ENCODE results near the gene FAM222B.
"Not testable (repeated sequence)": the region's sequence is repeated elsewhere in the genome, so short reads cannot be mapped to it uniquely, and the experiment has no call there.

Gene FAM222B

DNA sequence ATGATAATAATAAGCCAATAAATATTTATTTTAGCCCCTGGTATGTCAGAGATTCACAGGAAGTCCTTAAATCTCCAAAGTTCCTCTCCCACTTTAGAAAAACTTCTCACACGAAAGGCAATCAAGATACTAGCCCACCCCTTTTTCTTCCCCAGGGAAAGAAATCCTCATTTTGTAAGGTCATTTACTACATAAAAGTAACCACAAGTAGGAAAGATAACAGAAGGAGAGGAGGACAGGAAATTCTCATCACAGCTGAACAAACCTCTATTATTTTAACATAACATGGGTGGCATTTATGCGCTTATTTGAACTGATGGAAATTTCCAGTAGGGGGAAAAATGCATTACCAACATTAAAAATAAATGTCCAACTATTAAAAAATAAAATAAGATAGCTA, 3.4 kb downstream of the FAM222B start:
- no peak for DNase-seq

DNA sequence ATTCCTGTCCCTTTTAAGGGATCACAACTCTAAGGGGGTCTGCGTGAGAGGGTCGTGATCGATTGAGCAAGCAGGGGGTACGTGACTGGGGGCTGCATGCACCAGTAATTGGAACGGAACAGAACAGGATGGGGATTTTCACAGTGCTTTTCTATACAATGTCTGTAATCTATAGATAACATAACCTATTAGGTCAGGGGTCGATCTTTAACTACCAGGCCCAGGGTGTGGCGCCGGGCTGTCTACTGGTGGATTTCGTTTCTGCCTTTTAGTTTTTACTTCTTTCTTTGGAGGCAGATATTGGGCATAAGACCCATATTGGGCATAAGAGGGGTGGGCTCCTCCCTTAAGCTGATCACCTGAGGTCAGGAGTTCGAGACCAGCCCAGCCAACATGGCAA, 6.0 kb downstream of the FAM222B start:
- DNase-seq, result not testable (repeated sequence)

GRCh38 chr17:28834420-28834819, 8.2 kb downstream of the FAM222B start:
- DNase-seq, result no peak

DNA sequence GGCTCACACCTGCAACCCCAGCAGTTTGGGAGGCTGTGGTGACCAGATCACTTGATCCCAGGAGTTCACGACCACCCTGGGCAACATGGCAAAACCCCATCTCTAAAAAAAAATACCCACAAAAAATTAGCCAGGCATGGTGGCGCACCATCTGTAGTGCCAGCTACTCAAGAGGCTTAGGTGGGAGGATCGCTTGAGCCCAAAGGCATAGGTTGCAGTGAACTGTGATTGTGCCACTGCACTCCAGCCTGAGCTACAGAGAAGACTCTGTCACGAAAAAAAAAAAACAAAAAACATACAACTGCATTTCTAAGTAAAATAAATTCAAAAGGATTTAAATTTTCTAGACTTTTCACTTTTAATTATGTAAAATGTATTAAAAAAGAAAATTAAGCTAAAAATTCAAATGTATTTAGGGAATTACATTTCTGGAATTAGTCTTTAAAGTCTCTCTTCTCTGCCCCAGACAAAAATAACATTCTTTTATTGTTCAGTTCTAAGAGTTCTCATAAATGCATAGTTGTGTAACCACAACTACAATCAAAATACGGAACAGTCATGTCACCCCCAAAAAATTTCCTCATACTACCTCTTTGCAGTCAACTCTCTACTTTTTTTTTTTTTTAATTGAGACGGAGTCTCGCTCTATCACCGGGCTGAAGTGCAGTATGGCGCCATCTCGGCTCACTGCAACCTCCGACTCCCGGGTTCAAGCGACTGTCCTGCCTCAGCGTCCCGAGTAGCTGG, 14.1 kb downstream of the FAM222B start:
- no peak for DNase-seq

GRCh38 chr17:28827672-28828071, 14.9 kb downstream of the FAM222B start:
- no peak for DNase-seq

DNA sequence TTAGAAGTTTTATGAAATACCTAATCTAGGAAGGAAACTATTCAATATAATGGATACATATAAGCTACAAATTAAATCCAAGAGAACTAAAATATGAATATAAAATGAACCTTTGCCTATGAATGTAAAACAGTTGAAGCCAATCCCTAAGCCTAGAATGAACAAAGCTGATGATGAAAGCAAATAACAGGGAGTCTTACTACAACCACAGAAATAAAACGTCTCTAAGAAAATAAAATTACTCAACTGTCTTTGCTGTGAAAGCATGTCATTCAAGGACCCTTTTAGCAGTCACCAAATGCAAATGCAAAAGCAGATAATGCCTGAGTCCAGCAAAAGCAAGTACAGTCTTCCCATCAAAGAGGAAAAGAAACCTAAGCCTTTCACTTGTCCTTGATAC, 23.0 kb downstream of the FAM222B start:
- no peak for DNase-seq

GRCh38 chr17:28818819-28819221, 23.8 kb downstream of the FAM222B start:
- DNase-seq, result no peak

- DNase-seq, result no peak
These were observed 26.1 kb downstream of the FAM222B start for GRCh38 chr17:28816540-28816939.

- no peak for DNase-seq
These were observed 29.7 kb downstream of the FAM222B start for GRCh38 chr17:28812748-28813377.

- peak; percentile 98 for DNase-seq
These were observed 30.4 kb downstream of the FAM222B start for GRCh38 chr17:28812091-28812747.

- DNase-seq, result no peak
These were observed 30.9 kb downstream of the FAM222B start for GRCh38 chr17:28811651-28812090.

GRCh38 chr17:28810437-28810836, 32.2 kb downstream of the FAM222B start:
- DNase-seq, result no peak

DNA sequence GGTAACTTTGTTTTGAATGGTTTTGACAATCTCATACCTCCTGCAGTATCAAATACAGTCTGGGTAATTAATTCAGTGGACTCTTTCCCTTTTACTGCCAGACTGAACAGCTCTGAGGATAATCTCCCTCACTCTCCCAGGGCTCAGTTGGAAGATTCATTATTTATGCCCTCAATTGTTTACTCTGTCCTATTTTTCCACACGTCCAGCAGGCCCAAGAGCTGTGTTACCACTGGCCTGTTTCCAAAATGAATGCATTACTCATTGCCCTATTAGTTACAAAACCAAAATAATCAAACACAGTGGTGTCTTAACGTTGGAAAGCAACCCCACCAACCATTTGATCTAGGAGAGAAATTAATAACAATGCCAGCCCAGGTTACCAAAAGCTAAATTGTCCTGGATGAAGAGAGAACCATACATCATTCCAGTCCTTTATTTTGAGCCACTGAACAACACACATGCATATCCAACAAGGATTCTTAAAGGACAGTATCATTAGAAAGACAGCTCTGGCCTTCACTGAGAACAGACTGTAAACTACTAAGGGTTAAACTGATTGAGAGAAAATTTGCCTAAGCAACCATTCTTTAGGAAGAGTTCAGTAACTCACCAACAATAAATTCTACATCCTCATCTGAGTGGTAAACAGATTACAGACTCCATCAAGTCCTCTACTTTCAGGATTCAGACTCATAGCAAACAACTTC, 34.5 kb downstream of the FAM222B start:
- no peak for DNase-seq

DNA sequence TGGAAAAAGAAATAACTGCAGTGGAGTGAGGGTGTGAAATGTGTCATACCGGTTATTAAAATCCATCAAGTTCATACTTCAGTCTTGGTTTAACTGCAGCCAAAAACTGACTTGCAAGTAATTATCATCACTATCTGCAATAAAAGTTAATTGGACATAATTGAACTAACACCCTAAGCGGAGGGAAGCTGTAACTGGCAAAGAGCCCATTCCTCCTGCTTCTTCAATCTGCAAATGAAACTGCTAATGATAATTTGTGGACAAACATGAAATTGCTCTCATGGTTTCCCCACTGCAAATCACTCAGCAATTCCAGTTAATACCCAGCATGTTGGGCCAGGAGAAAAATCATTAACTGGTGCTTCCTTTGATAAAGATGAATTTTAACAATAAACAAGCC, 46.5 kb downstream of the FAM222B start:
- no peak for DNase-seq

GRCh38 chr17:28794846-28795441, 47.6 kb downstream of the FAM222B start:
- DNase-seq, result not testable (repeated sequence)

DNA sequence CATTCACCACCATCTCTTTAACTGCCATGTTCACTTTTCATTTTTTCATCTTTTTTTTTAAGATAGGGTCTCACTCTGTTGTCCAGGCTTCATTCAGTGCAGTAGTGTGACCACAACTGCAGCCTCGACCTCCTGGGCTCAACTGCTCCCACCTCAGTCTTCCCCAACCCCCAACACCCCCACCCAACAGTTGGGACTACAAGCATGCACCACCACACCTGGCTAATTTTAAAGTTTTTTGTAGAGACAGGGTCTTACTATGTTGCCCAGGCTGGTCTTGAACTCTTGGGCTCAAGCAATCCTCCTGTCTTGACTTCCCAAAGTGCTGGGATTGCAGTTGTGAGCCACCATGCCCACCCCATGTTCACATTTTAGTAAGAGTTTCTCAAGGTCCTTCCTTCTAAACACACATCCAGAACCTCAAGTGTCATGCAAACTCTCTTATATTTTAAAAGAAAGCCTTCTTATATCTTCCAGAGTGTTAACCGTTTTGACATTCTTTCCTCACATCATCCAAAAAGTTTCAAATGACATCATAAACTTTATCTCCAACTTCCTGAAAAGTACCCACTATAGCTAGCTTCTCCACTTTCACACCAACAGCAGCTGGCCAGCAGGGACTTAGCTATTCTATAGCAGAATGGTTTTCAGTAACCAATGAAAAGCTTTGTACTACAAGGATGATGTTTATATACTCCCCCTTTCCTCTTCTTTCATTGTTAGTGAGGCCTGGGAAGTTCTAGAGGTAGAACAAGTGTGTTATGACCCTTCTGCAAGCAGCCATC, 49.5 kb downstream of the FAM222B start:
- DNase-seq, result no peak

DNA sequence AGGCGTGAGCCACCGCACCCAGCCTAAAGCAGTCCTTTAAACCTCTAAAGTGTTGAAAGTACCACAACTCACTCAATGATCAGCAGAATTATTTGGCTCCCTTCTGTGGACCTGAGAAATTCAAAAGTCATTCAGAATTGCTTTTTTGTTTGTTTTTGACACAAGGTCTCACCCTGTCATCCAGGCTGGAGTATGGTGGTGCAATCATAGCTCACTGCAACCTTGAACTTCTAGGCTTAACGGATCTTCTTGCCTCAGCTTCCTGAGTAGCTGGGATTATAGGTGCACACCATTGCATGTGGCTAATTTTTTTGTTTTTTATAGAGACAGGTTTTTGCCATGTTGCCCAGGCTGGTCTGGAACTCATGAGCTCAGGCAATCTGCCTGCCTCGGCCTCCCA, 54.5 kb downstream of the FAM222B start:
- DNase-seq, result no peak

- DNase-seq, result no peak
These were observed 59.4 kb downstream of the FAM222B start for GRCh38 chr17:28783161-28783560.

DNA sequence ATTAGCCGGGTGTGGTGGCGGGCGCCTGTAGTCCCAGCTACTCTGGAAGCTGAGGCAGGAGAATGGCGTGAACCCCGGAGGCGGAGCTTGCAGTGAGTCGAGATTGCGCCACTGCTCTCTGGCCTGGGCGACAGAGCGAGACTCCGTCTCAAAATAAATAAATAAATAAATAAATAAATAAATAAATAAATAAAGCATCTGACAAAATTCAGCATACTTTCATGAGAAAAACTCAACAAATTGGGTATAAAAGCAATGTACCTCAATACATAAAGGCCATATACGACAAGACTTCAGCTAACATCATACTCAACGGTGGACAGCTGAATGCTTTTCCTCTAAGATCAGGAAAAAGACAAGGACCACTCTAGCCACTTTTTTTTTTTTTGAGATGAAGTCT, 63.0 kb downstream of the FAM222B start:
- DNase-seq, result not testable (repeated sequence)

GRCh38 chr17:28777178-28777577, 65.4 kb downstream of the FAM222B start:
- DNase-seq, result no peak

GRCh38 chr17:28774206-28774605, 68.4 kb downstream of the FAM222B start:
- DNase-seq, result no peak

DNA sequence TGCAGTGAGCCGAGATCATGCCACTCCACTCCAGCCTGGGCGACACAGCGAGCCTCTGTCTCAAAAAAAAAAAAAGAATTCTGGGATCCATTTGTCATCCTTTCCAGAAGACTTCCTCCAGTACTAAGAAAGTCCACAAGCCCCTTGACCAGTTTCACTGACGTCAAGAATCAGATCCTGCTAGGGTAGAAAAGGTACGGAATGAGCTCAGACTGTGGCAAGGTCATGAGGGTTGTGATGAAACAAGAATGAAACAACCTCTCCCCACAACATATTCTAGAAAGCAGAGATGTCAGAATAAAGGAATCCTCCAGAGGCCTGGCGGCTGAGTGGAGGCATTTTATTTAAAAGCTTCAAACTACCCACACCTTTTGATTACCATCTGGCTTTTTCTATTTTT, 68.9 kb downstream of the FAM222B start:
- no peak for DNase-seq
